Stimulated activated CD4-positive, alpha-beta T cell treated with anti-CD3 and anti-CD28 coated beads, Interleukin-1b, Interleukin-23, amount 100 ng/mL, for 1 hour (primary cell): ENCODE measurements around the gene OGN.
"Not testable (repeated sequence)": the region's sequence is repeated elsewhere in the genome, so short reads cannot be mapped to it uniquely, and the experiment has no call there.

ENCODE experiments used
- DNase-seq, 2 donors: peaks; one replicate each; pipeline ENCODE4 v3.0.0-alpha.2; 2020; ENCODE audit warnings: low read depth in 2 of 2

The OGN gene, protein sequence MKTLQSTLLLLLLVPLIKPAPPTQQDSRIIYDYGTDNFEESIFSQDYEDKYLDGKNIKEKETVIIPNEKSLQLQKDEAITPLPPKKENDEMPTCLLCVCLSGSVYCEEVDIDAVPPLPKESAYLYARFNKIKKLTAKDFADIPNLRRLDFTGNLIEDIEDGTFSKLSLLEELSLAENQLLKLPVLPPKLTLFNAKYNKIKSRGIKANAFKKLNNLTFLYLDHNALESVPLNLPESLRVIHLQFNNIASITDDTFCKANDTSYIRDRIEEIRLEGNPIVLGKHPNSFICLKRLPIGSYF

GRCh38 chr9:92404042-92404836, at the start of gene OGN:
Gene OGN, minus strand, starts transcription at chr9:92404578. Its CDS starts 1,171 bp downstream, at chr9:92403407.
- no peak for DNase-seq

GRCh38 chr9:92446536-92446935, 42.2 kb upstream of the OGN start:
- no peak for DNase-seq

DNA sequence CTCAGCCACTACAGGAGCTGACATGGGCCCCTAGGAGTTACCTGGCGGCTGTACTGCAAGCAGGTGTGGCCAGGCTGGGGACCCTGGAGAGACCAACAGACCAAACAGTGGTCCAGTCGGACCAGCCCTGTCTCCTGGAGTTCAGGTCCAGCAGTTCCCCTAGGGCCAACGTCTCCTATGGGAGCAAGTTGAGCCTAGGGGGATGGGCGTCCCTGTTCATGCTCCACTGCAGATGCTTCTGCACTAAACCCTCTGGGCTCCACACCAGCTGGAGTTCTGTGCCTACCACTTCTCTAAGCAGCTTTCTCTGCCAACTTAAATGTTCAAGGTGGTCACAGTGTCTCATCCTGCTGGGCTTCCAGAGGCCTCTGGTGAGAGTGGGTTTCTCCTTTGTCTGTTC, 40.5 kb upstream of the OGN start:
- DNase-seq, result no peak

DNA sequence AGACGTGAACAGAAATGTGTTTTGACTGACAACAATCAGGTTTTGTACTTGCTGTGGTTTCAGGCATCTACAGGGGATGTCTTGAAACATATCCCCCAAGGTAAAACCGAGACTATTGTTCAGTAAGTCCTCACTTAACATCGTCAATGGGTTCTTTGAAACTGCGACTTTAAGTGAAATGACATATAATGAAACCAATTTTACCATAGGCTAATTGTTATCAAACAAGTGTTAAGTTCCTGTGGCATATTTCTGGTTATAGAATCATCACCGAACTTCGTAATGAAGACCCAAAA, 36.3 kb upstream of the OGN start:
- DNase-seq, result no peak

- DNase-seq, result no peak
These were observed 35.8 kb upstream of the OGN start for GRCh38 chr9:92439921-92440750.

- no peak for DNase-seq
These were observed 34.6 kb upstream of the OGN start for GRCh38 chr9:92438900-92439526.

DNA sequence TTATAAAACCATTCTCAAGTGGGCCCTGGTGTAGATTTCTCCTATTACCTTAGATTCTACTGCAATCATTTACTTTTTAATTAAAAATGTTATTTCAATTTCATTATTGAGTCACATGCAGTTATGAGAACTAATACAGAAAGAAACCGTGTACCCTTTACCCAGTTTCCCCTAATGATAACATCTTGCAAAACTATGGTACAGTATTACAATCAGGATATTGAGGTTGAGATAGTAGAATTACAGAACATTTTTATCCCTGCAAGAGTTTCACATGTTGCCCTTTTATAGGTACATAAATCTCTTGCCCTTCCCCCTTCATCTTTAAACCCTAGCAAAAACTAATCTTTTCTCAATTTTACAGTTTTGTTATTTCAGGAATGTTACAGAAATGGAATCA, 30.9 kb upstream of the OGN start:
- no peak for DNase-seq

- no peak for DNase-seq
These were observed 28.7 kb upstream of the OGN start for GRCh38 chr9:92432972-92433548.

DNA sequence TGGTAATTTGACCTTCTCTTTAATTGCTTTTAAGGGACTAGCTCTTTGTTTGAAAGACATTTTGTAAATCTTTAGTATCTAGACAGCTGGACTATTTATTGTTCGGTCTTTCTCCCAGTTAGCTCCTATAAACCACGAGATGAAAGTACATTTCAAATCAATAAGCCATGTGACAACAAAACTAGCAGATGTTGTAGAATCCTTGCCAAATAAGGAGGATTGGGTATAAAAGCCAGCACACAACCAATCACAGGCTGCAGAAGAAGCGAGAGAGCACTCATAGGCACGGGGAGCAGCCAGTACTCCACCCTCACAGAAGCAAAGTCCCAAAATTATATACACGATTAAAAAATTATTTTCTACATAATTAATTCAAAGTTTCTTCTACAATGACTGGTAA, 28.0 kb upstream of the OGN start:
- DNase-seq, result no peak

DNA sequence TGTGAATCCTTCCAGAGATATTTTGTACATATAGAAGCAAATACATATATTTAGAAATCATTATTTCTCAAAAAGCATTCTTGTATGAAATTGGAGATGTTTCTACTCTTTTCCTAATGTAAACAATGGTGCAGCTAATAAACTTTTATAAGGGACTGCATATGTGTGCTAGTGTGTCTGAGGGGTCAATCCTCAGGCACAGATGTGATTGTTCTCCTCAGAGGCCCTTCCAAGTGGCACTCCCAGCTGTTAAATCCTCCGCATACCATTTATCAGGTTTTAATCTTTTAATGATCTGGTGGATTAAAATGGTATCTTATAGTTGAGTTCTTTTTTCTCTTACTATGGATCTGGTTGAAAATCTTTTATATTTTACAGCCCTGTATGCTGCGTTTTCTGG, 25.5 kb upstream of the OGN start:
- no peak for DNase-seq

- DNase-seq, result no peak
These were observed 22.2 kb upstream of the OGN start for GRCh38 chr9:92426501-92427145.

- DNase-seq, result no peak
These were observed 21.1 kb upstream of the OGN start for GRCh38 chr9:92425474-92425873.

- no peak for DNase-seq
These were observed 20.0 kb upstream of the OGN start, which contains the start of gene OMD for GRCh38 chr9:92424340-92424739. Gene OMD, minus strand, starts transcription at chr9:92424471. Its CDS starts 6,913 bp downstream, at chr9:92417558.

GRCh38 chr9:92423612-92424011, 19.2 kb upstream of the OGN start:
- DNase-seq, result no peak

- no peak for DNase-seq
These were observed 18.4 kb upstream of the OGN start for GRCh38 chr9:92422611-92423338.

DNA sequence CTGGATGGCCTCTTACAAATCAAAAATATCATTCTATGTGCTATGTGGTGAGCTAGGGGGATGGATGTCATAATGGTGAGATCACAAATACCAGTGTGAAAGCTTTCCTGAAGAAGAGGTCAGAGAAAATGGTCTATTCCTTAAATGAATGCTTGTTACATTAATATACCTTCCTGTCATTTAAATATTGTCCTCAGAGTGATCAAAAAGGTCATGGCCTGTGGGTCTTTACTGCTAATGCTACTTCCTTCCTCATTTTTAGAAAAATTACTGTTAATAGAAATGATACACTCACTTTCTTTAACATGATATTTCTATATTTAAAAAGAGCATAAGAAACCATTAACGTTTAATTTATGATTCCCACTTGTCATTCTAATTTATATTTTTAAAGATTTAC, 10.2 kb upstream of the OGN start:
- DNase-seq, result no peak

DNA sequence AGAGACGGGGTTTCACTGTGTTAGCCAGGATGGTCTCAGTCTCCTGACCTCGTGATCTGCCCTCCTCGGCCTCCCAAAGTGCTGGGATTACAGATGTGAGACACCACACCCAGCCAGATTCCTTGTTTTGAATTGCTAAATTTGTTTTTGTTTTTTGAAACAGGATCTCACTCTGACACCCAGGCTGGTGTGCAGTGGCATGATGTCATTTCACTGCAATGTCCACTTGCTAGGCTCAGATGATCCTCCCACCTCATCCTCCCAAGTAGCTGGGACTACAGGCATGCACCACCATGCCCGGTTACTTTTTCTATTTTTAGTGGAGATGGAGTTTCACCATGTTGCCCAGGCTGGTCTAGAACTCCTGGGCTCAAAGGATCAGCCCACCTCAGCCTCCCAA, 6.8 kb upstream of the OGN start:
- not testable (repeated sequence) for DNase-seq

DNA sequence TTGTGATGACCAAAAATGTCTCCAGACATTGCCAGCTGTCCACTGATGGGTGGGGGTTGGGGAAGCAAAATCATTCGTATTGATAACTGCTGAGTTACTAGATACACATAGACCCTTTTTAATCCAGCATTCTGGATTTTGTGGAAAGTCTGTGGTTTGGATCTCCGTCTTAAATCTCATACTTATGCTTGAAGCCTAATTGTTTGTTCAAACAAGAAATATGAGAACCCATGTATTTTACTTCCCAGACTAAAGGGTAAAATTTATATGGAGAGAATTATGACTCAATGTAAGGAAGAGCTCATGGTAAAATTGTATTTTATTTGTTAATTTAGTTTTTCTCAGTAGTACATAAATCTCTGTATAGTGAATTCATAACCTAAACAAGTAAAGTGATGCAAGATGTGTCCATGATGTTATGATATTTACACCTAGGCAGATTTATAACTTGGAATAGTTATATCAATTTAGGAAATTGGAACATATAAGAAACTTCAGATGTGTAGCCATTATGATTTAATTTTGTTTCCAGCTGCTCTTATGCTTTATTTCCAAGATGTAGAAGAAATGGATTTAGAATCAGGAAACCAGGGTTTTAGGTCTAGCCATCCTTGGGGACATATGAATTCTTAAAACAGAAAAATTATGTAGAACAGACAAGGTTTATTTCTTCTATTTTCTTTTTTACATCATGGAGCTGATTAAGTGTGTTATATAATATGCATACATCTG, 4.5 kb upstream of the OGN start:
- DNase-seq, result no peak

- no peak for DNase-seq
These were observed 3.4 kb upstream of the OGN start for GRCh38 chr9:92407818-92408217.

DNA sequence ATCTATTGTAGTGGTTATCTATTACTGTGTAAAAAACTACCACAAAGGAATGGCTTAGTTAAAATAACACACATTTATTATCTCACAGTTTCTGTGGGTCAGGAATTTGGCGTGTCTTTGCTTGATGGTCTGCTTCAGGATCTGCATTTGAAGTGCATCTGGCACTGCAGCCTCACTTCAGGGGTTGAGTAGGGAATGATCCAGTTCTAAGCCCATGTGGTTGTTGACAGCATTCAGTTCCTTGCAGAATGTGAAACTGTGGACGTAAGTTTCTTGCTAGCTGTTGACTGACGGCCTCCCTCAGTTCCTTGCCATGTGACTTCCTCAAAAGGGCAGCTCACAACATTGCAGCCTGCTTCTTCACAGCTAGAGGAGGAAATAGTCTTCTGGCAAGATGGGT, 2.1 kb upstream of the OGN start:
- DNase-seq, result no peak
